GM23338 (cell line): Measurements from ENCODE around the gene TGIF1. TPM values are rescaled to one million over a fixed set of nuclear protein-coding genes. Genes with fewer than 3 reads are reported as not detected.

Source experiments
- ATAC-seq: fragments of 200-7000 bp; cut with Tn5 transposase; 3 replicates; pipeline ENCODE4 v1.9.1; 2020
- DNase-seq: peaks from one replicate; pipeline ENCODE4 v3.0.0-alpha.2; 2015; ENCODE audit warnings: low spot score
- H2AFZ ChIP-seq: fragments of 200-600 bp; sonication (generic); 2 replicates; pipeline ENCODE4 v1.8.0; 2016; ENCODE audit warnings: antibody characterized with exemption, mild to moderate bottlenecking, moderate library complexity
- H3F3A ChIP-seq: fragments of 200-600 bp; sonication (generic); replicated peaks from 2 replicates; pipeline ENCODE4 v1.8.0; 2017; ENCODE audit warnings: antibody characterized with exemption, mixed run types, low read depth
- H3K27ac ChIP-seq: fragments of 200-600 bp; sonication (generic); 2 replicates; pipeline ENCODE4 v1.6.1; 2016; ENCODE audit warnings: low read depth
- H3K27me3 ChIP-seq: fragments of 200-600 bp; sonication (generic); 2 replicates; pipeline ENCODE4 v1.8.0; 2016; ENCODE audit warnings: mild to moderate bottlenecking, mixed run types, moderate library complexity; ENCODE audit not compliant: insufficient read depth
- H3K36me3 ChIP-seq: fragments of 200-600 bp; sonication (generic); 2 replicates; pipeline ENCODE4 v1.8.0; 2016; ENCODE audit warnings: mild to moderate bottlenecking; ENCODE audit not compliant: insufficient read depth
- H3K4me1 ChIP-seq: fragments of 200-600 bp; sonication (generic); 2 replicates; pipeline ENCODE4 v1.8.0; 2016; ENCODE audit warnings: mild to moderate bottlenecking, moderate library complexity; ENCODE audit not compliant: insufficient read depth
- H3K4me2 ChIP-seq: fragments of 200-600 bp; sonication (generic); 2 replicates; pipeline ENCODE4 v1.7.1; 2017; ENCODE audit warnings: mixed run types
- H3K4me3 ChIP-seq: fragments of 200-600 bp; sonication (generic); 2 replicates; pipeline ENCODE4 v1.6.1; 2016; ENCODE audit warnings: mixed run types
- H3K79me2 ChIP-seq: fragments of 200-600 bp; sonication (generic); replicated peaks from 2 replicates; pipeline ENCODE4 v1.8.0; 2017; ENCODE audit warnings: mild to moderate bottlenecking; ENCODE audit not compliant: insufficient read depth
- H3K9me2 ChIP-seq: fragments of 200-600 bp; sonication (generic); 2 replicates; pipeline ENCODE4 v1.8.0; 2017; ENCODE audit not compliant: insufficient read depth
- H4K20me1 ChIP-seq: fragments of 200-600 bp; sonication (generic); replicated peaks from 2 replicates; pipeline ENCODE4 v1.8.0; 2017; ENCODE audit warnings: mild to moderate bottlenecking; ENCODE audit not compliant: insufficient read depth
- H3K27ac Mint-ChIP-seq: 2 replicates; pipeline ENCODE4 v1.8.0; 2020; ENCODE audit warnings: inconsistent platforms, mild to moderate bottlenecking, moderate library complexity, mixed read lengths
- H3K27me3 Mint-ChIP-seq: 3 replicates; pipeline ENCODE4 v1.8.0; 2022; ENCODE audit warnings: low read depth, mild to moderate bottlenecking, moderate library complexity, mixed read lengths, inconsistent platforms; ENCODE audit not compliant: insufficient read depth, poor library complexity
- H3K36me3 Mint-ChIP-seq: 3 replicates; pipeline ENCODE4 v1.8.0; 2021; ENCODE audit warnings: low read depth, mild to moderate bottlenecking, inconsistent platforms, moderate library complexity, mixed read lengths
- H3K4me1 Mint-ChIP-seq: 3 replicates; pipeline ENCODE4 v1.8.0; 2020; ENCODE audit warnings: mild to moderate bottlenecking, inconsistent platforms, mixed read lengths
- H3K4me3 Mint-ChIP-seq: 3 replicates; pipeline ENCODE4 v1.8.0; 2021; ENCODE audit warnings: moderate library complexity, mild to moderate bottlenecking, inconsistent platforms, mixed read lengths
- H3K9me3 Mint-ChIP-seq: 3 replicates; pipeline ENCODE4 v1.8.0; 2020; ENCODE audit warnings: moderate library complexity, mild to moderate bottlenecking, inconsistent platforms, mixed read lengths
- CREB1 ChIP-seq: fragments of 250-450 bp; sonication (Bioruptor Pico); IDR thresholded peaks from 2 replicates; pipeline ENCODE4 v1.5.0; 2020; ENCODE audit warnings: low read depth, mild to moderate bottlenecking, moderate library complexity
- EZH2 ChIP-seq: fragments of 200-600 bp; sonication (generic); IDR thresholded peaks from one replicate; pipeline ENCODE4 v1.8.0; 2017; ENCODE audit warnings: antibody characterized with exemption, mild to moderate bottlenecking, low read depth; ENCODE audit not compliant: unreplicated experiment
- EZH2phosphoT487 ChIP-seq: fragments of 200-600 bp; sonication (generic); IDR thresholded peaks from one replicate; pipeline ENCODE4 v1.8.1; 2018; ENCODE audit warnings: antibody characterized with exemption; ENCODE audit not compliant: unreplicated experiment
- JUNB ChIP-seq: IDR thresholded peaks from one replicate; pipeline ENCODE4 v1.6.1; 2016; ENCODE audit warnings: antibody characterized with exemption; ENCODE audit not compliant: unreplicated experiment
- NANOG ChIP-seq: IDR thresholded peaks from 2 replicates; pipeline ENCODE4 v1.6.1; 2016; ENCODE audit warnings: antibody characterized with exemption, borderline replicate concordance
- POLR2AphosphoS5 ChIP-seq: IDR thresholded peaks from 2 replicates; pipeline ENCODE4 v1.6.1; 2016; ENCODE audit warnings: antibody characterized with exemption, low read depth
- STAT1 ChIP-seq: IDR thresholded peaks from one replicate; pipeline ENCODE4 v1.6.1; 2016; ENCODE audit warnings: antibody characterized with exemption; ENCODE audit not compliant: unreplicated experiment
- ZNF114 ChIP-seq: fragments of 250-450 bp; sonication (Bioruptor Pico); IDR thresholded peaks from 2 replicates; pipeline ENCODE4 v1.5.0; 2020; ENCODE audit warnings: mild to moderate bottlenecking, moderate library complexity
- ZNF331 ChIP-seq: fragments of 250-450 bp; sonication (Bioruptor Pico); IDR thresholded peaks from 2 replicates; pipeline ENCODE4 v1.5.0; 2020; ENCODE audit warnings: low read depth, mild to moderate bottlenecking, moderate library complexity
- polyA plus RNA-seq: library from polyadenylated mRNA; unstranded; fragments of >200 nt; fragmentation: Nextera tagmentation; extraction: Ambion mirVana; gene quantifications from 2 replicates; pipeline ENCODE4 v1.2.1, GENCODE V29; 2016
- total RNA-seq: library from RNA; depleted of rRNA; stranded (reverse); fragments of >200 nt; shearing (Covaris generic); gene quantifications from 2 replicates; pipeline ENCODE4 v1.2.3, GENCODE V29; 2014
- TF ChIP-seq, protein P1 (sequence below): IDR thresholded peaks from 2 replicates; pipeline ENCODE4 v1.6.1; 2016; ENCODE audit warnings: antibody characterized with exemption
- TF ChIP-seq, protein P2 (sequence below): fragments of 250-450 bp; sonication (Bioruptor Pico); IDR thresholded peaks from 2 replicates; pipeline ENCODE4 v1.5.0; 2020; ENCODE audit warnings: mild to moderate bottlenecking, moderate library complexity
- TF ChIP-seq, protein P3 (sequence below), 2 experiments: fragments of 200-600 bp in 1 of 2; sonication (generic) in 1 of 2; conservative IDR thresholded peaks; 2 replicates each; pipeline versions ENCODE4 v1.5.1 to v1.6.1; 2016 to 2017; ENCODE audit warnings: antibody characterized with exemption in 2 of 2, low read depth in 2 of 2, mild to moderate bottlenecking in 2 of 2, moderate library complexity in 1 of 2
- TF ChIP-seq, protein P4 (sequence below): IDR thresholded peaks from one replicate; pipeline ENCODE4 v1.6.1; 2018; ENCODE audit warnings: antibody characterized with exemption; ENCODE audit not compliant: unreplicated experiment

TGIF1 gene
- total and polyA plus RNA-seq, 2 experiments from 2014 or later = 294 to 316 TPM

DNA sequence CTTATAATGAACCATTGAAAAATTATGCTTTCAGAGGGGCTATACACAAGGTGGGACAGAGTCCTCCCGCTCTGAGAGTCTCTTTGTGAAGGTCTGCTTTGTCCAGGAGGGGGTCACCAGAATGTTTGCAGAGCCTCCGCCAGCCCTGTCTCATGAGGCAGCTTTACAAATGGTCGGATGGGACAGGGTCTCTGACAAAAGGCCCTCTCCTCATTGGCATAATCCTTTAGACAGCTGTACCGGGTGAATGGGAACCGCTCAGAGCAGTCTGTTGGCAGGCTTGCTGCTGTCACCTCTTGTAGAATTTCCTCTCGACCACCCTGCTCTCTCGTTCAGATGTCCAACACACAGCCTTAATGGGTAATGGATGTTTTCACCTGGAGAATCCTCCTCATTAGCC lies 40.2 kb upstream of the TGIF1 start:
- DNase-seq (no peak), ATAC-seq (no peak)
- Mint-ChIP-seq H3K9me3 (peaks cover 8% of the 10 kb centered on the region), H3K4me1 (peaks cover 6% of the 10 kb centered on the region; the same call in 2 of the 3 replicates), H3K27me3 (no peaks in the 10 kb centered on the region), H3K36me3 (peaks cover 6% of the 10 kb centered on the region; the same call in 1 of the 3 replicates), H3K4me3 (no peak overlapping the region), H3K27ac (no peak overlapping the region)
- Histone ChIP-seq H3K36me3 (no peaks in the 10 kb centered on the region), H3K27ac (no peak overlapping the region), H4K20me1 (no peaks in the 10 kb centered on the region), H3K4me2 (no peak overlapping the region), H3K4me3 (no peak overlapping the region), H3K9me2 (no peaks in the 10 kb centered on the region), H3F3A (no peaks in the 10 kb centered on the region), H3K79me2 (no peaks in the 10 kb centered on the region), H3K4me1 (peaks cover 15% of the 10 kb centered on the region), H2AFZ (peak overlapping the region; percentile 88; the same call in 1 of the 2 replicates), H3K27me3 (no peaks in the 10 kb centered on the region)
- TF ChIP-seq ZNF331 (CRISPR knock-in tag) (no peak), EZH2 (no peak), NANOG (no peak), STAT1 (no peak), ZNF114 (no peak), POLR2AphosphoS5 (no peak), EZH2phosphoT487 (no peak), CREB1 (CRISPR knock-in tag) (no peak), JUNB (no peak)
- TF ChIP-seq, protein P1, sequence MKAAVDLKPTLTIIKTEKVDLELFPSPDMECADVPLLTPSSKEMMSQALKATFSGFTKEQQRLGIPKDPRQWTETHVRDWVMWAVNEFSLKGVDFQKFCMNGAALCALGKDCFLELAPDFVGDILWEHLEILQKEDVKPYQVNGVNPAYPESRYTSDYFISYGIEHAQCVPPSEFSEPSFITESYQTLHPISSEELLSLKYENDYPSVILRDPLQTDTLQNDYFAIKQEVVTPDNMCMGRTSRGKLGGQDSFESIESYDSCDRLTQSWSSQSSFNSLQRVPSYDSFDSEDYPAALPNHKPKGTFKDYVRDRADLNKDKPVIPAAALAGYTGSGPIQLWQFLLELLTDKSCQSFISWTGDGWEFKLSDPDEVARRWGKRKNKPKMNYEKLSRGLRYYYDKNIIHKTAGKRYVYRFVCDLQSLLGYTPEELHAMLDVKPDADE = no peak
- TF ChIP-seq, protein P2, sequence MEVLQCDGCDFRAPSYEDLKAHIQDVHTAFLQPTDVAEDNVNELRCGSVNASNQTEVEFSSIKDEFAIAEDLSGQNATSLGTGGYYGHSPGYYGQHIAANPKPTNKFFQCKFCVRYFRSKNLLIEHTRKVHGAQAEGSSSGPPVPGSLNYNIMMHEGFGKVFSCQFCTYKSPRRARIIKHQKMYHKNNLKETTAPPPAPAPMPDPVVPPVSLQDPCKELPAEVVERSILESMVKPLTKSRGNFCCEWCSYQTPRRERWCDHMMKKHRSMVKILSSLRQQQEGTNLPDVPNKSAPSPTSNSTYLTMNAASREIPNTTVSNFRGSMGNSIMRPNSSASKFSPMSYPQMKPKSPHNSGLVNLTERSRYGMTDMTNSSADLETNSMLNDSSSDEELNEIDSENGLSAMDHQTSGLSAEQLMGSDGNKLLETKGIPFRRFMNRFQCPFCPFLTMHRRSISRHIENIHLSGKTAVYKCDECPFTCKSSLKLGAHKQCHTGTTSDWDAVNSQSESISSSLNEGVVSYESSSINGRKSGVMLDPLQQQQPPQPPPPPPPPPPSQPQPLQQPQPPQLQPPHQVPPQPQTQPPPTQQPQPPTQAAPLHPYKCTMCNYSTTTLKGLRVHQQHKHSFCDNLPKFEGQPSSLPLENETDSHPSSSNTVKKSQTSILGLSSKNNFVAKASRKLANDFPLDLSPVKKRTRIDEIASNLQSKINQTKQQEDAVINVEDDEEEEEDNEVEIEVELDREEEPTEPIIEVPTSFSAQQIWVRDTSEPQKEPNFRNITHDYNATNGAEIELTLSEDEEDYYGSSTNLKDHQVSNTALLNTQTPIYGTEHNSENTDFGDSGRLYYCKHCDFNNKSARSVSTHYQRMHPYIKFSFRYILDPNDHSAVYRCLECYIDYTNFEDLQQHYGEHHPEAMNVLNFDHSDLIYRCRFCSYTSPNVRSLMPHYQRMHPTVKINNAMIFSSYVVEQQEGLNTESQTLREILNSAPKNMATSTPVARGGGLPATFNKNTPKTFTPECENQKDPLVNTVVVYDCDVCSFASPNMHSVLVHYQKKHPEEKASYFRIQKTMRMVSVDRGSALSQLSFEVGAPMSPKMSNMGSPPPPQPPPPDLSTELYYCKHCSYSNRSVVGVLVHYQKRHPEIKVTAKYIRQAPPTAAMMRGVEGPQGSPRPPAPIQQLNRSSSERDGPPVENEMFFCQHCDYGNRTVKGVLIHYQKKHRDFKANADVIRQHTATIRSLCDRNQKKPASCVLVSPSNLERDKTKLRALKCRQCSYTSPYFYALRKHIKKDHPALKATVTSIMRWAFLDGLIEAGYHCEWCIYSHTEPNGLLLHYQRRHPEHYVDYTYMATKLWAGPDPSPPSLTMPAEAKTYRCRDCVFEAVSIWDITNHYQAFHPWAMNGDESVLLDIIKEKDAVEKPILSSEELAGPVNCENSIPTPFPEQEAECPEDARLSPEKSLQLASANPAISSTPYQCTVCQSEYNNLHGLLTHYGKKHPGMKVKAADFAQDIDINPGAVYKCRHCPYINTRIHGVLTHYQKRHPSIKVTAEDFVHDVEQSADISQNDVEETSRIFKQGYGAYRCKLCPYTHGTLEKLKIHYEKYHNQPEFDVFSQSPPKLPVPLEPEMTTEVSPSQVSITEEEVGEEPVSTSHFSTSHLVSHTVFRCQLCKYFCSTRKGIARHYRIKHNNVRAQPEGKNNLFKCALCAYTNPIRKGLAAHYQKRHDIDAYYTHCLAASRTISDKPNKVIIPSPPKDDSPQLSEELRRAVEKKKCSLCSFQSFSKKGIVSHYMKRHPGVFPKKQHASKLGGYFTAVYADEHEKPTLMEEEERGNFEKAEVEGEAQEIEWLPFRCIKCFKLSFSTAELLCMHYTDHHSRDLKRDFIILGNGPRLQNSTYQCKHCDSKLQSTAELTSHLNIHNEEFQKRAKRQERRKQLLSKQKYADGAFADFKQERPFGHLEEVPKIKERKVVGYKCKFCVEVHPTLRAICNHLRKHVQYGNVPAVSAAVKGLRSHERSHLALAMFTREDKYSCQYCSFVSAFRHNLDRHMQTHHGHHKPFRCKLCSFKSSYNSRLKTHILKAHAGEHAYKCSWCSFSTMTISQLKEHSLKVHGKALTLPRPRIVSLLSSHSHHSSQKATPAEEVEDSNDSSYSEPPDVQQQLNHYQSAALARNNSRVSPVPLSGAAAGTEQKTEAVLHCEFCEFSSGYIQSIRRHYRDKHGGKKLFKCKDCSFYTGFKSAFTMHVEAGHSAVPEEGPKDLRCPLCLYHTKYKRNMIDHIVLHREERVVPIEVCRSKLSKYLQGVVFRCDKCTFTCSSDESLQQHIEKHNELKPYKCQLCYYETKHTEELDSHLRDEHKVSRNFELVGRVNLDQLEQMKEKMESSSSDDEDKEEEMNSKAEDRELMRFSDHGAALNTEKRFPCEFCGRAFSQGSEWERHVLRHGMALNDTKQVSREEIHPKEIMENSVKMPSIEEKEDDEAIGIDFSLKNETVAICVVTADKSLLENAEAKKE (CRISPR knock-in tag) = no peak
- TF ChIP-seq, protein P3, sequence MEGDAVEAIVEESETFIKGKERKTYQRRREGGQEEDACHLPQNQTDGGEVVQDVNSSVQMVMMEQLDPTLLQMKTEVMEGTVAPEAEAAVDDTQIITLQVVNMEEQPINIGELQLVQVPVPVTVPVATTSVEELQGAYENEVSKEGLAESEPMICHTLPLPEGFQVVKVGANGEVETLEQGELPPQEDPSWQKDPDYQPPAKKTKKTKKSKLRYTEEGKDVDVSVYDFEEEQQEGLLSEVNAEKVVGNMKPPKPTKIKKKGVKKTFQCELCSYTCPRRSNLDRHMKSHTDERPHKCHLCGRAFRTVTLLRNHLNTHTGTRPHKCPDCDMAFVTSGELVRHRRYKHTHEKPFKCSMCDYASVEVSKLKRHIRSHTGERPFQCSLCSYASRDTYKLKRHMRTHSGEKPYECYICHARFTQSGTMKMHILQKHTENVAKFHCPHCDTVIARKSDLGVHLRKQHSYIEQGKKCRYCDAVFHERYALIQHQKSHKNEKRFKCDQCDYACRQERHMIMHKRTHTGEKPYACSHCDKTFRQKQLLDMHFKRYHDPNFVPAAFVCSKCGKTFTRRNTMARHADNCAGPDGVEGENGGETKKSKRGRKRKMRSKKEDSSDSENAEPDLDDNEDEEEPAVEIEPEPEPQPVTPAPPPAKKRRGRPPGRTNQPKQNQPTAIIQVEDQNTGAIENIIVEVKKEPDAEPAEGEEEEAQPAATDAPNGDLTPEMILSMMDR (conservative IDR thresholded peaks at IDR 0.05; ENCODE audit: low read depth in 2 of 2) = no peak
- TF ChIP-seq, protein P4, sequence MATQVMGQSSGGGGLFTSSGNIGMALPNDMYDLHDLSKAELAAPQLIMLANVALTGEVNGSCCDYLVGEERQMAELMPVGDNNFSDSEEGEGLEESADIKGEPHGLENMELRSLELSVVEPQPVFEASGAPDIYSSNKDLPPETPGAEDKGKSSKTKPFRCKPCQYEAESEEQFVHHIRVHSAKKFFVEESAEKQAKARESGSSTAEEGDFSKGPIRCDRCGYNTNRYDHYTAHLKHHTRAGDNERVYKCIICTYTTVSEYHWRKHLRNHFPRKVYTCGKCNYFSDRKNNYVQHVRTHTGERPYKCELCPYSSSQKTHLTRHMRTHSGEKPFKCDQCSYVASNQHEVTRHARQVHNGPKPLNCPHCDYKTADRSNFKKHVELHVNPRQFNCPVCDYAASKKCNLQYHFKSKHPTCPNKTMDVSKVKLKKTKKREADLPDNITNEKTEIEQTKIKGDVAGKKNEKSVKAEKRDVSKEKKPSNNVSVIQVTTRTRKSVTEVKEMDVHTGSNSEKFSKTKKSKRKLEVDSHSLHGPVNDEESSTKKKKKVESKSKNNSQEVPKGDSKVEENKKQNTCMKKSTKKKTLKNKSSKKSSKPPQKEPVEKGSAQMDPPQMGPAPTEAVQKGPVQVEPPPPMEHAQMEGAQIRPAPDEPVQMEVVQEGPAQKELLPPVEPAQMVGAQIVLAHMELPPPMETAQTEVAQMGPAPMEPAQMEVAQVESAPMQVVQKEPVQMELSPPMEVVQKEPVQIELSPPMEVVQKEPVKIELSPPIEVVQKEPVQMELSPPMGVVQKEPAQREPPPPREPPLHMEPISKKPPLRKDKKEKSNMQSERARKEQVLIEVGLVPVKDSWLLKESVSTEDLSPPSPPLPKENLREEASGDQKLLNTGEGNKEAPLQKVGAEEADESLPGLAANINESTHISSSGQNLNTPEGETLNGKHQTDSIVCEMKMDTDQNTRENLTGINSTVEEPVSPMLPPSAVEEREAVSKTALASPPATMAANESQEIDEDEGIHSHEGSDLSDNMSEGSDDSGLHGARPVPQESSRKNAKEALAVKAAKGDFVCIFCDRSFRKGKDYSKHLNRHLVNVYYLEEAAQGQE = no peak
